Left ventricle myocardium inferior (tissue), 1 donor: ENCODE data around the gene SBF2. TPM values are rescaled to one million over a fixed set of nuclear protein-coding genes. Genes with fewer than 3 reads are reported as not detected.

Source experiments
- DNase-seq: peaks from one replicate; pipeline ENCODE4 v3.0.0-alpha.2; 2020
- H3K27ac ChIP-seq: fragments of 200-600 bp; replicated peaks from 2 replicates; pipeline ENCODE4 v1.8.0; 2021
- H3K27me3 ChIP-seq: fragments of 200-600 bp; 2 replicates; pipeline ENCODE4 v1.8.0; 2021; ENCODE audit warnings: low read depth
- H3K36me3 ChIP-seq: fragments of 200-600 bp; 2 replicates; pipeline ENCODE4 v1.8.0; 2021
- H3K4me1 ChIP-seq: fragments of 200-600 bp; 2 replicates; pipeline ENCODE4 v1.8.0; 2021
- H3K4me3 ChIP-seq: fragments of 200-600 bp; 2 replicates; pipeline ENCODE4 v1.8.0; 2021; ENCODE audit warnings: mild to moderate bottlenecking, moderate library complexity
- H3K9me3 ChIP-seq: fragments of 200-600 bp; replicated peaks from 2 replicates; pipeline ENCODE4 v1.8.0; 2021
- CTCF ChIP-seq: fragments of 200-600 bp; IDR thresholded peaks from 2 replicates; pipeline ENCODE4 v1.8.0; 2021; ENCODE audit warnings: antibody characterized with exemption, mild to moderate bottlenecking, borderline replicate concordance
- intact Hi-C: fragments of 100-400 bp; cut with micrococcal nuclease; formaldehyde crosslinking; loops from one replicate; pipeline ENCODE4 v1.11.0; 2022
- total RNA-seq: library from RNA; stranded (reverse); fragmentation: NEBNext Ultra II Directional; extraction: Animal tissue kit (Norgen Biotek cat#: 25700); gene quantifications from one replicate; pipeline ENCODE4 v1.2.1, GENCODE V29; 2021
- donor health status: DM: no; HTN: yes; CAD: no; lungs with severe emphysema.

Gene SBF2
- total RNA-seq, 1 donor from 2014 or later: 17.8 TPM

DNA sequence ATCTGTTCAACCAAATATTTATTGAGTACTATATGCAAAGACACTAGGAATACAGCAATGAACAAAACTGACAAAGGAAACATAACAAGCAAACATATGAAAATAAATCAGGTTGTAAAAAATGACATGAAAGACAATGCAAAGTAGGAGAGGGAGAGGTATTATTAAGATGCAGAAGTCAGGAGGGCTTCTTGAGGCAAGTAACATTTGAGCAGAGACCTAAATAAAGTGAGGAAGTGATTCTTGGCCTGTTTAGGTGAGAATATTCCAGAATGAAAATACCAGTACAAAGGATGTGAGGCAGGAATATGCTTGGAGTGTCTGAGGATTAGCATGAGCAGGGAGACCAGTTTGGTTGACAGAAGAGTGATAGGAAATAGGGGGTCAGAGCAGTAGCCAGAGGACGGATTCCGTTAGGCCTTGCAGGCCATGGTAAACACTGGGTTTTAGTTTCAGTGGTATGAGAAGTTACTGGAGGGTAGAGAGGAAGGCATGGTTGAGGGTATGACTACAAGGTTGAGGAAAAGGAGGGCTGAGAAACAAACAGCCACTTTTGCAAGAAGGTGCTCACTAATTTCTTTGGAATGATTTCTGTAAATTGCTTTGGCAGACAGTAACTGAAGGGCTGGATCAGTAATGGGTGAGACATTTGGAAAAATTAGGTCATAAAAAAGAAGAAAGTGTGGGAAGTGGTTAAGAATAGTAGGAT, 438.3 kb downstream of the SBF2 start:
- H3K4me1 ChIP-seq: peaks cover 31% of the 10 kb centered on the region
- H3K36me3 ChIP-seq: peaks cover 34% of the 10 kb centered on the region
- intact Hi-C loops: no loop called here
- no peak overlapping the region for H3K27ac ChIP-seq
- H3K9me3 ChIP-seq: no peaks in the 10 kb centered on the region
- no peak for DNase-seq
- TF ChIP-seq CTCF: no peak
- no peaks in the 10 kb centered on the region for H3K27me3 ChIP-seq
- H3K4me3 ChIP-seq: no peak overlapping the region

GRCh38 chr11:9853929-9854552, 440.0 kb downstream of the SBF2 start:
- intact Hi-C loops: no loop called here
- no peaks in the 10 kb centered on the region for H3K9me3 ChIP-seq
- DNase-seq: no peak
- H3K27me3 ChIP-seq: no peaks in the 10 kb centered on the region
- H3K27ac ChIP-seq: no peak overlapping the region
- H3K4me1 ChIP-seq: peaks cover 29% of the 10 kb centered on the region
- TF ChIP-seq CTCF: no peak
- no peak overlapping the region for H3K4me3 ChIP-seq
- peaks cover 46% of the 10 kb centered on the region for H3K36me3 ChIP-seq

- intact Hi-C loops: no loop called here
- TF ChIP-seq CTCF: no peak
- H3K4me3 ChIP-seq: no peak overlapping the region
- no peak for DNase-seq
- no peaks in the 10 kb centered on the region for H3K27me3 ChIP-seq
- H3K27ac ChIP-seq: peak overlapping the region; percentile 49
- H3K9me3 ChIP-seq: no peaks in the 10 kb centered on the region
- peaks cover 46% of the 10 kb centered on the region for H3K36me3 ChIP-seq
- H3K4me1 ChIP-seq: peaks cover 16% of the 10 kb centered on the region
Observed at GRCh38 chr11:9852465-9852864, 441.6 kb downstream of the SBF2 start.

DNA sequence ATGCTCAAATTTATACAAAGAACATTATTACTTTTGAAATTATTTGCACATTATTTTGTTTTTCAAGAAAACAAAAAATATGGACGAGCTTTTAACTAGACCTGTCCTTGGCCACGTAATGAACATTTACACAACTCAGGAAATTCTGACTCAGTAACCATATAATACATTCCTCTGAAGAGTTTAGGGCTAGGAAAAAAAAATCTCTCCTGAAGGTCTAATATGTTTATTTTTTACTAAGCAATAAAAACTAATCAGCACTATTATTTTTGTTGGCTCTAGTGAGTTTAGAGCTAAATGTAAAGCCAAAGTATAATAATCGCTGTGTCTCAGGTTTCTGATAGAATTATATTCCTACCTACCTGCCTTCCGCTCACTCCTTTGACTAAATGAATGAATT, 442.7 kb downstream of the SBF2 start:
- Histone ChIP-seq H3K9me3 (no peaks in the 10 kb centered on the region), H3K27me3 (no peaks in the 10 kb centered on the region), H3K27ac (no peak overlapping the region), H3K4me3 (no peak overlapping the region), H3K4me1 (peaks cover 16% of the 10 kb centered on the region), H3K36me3 (peaks cover 49% of the 10 kb centered on the region)
- DNase-seq: no peak
- intact Hi-C loops: no loop called here
- no peak for TF ChIP-seq CTCF

- H3K27ac ChIP-seq: no peak overlapping the region
- intact Hi-C loops: no loop called here
- DNase-seq: no peak
- no peaks in the 10 kb centered on the region for H3K9me3 ChIP-seq
- H3K4me1 ChIP-seq: peaks cover 16% of the 10 kb centered on the region
- no peak overlapping the region for H3K4me3 ChIP-seq
- no peaks in the 10 kb centered on the region for H3K27me3 ChIP-seq
- TF ChIP-seq CTCF: no peak
- H3K36me3 ChIP-seq: peaks cover 49% of the 10 kb centered on the region
Observed at GRCh38 chr11:9850224-9850895, 443.7 kb downstream of the SBF2 start.
